B cell (primary cell): ENCODE data around the gene LMAN2. TPM values are rescaled to one million over a fixed set of nuclear protein-coding genes. Genes with fewer than 3 reads are reported as not detected.

Experiments used
- ATAC-seq: fragments of 200-7000 bp; cut with Tn5 transposase; one replicate; pipeline ENCODE4 v1.10.0; 2021; ENCODE audit warnings: low read depth, mild to moderate bottlenecking, moderate number of reproducible peaks, moderate library complexity
- CTCF ChIA-PET: fragments of 350-600 bp; sonication (Branson Sonifier 250); formaldehyde crosslinking; loops from one replicate; lab custom pipeline; 2021; ENCODE audit warnings: antibody characterized with exemption, inconsistent platforms; lab: Charles Lee
- POLR2A ChIA-PET: fragments of 350-600 bp; sonication (Branson Sonifier 250); formaldehyde crosslinking; loops from one replicate; lab custom pipeline; 2021; ENCODE audit warnings: antibody characterized with exemption; lab: Charles Lee
- DNase-seq: peaks from one replicate; pipeline ENCODE4 v3.0.0; 2013
- H2AFZ ChIP-seq: 2 replicates; pipeline ENCODE4 v1.6.1; 2012; ENCODE audit warnings: mild to moderate bottlenecking, low read depth, low read length; ENCODE audit not compliant: insufficient read depth, poor library complexity, severe bottlenecking
- H3K27ac ChIP-seq, 2 donors: 1 replicate in 1 of 2; 2 replicates in 1 of 2; pipeline ENCODE4 v1.5.1; 2012 to 2013; ENCODE audit warnings: low read length in 2 of 2, mild to moderate bottlenecking in 2 of 2, moderate library complexity in 1 of 2
- H3K27me3 ChIP-seq, 4 experiments: fragments of 200-600 bp in 1 of 4; sonication (generic) in 1 of 4; replicated peaks in 1 of 4; 1 replicate in 2 of 4; 2 replicates in 2 of 4; pipeline versions ENCODE4 v1.6.1 to v1.7.0; 2013 to 2016; ENCODE audit warnings: low read length in 3 of 4, mild to moderate bottlenecking in 2 of 4, mixed read lengths in 1 of 4, moderate library complexity in 1 of 4; ENCODE audit not compliant: insufficient read depth in 4 of 4, control insufficient read depth in 3 of 4; ENCODE audit errors: control extremely low read depth in 1 of 4
- H3K36me3 ChIP-seq, 2 experiments: replicated peaks in 1 of 2; 1 replicate in 1 of 2; 2 replicates in 1 of 2; pipeline versions ENCODE4 v1.6.1 to v1.7.1; 2013; ENCODE audit warnings: low read length in 1 of 2; ENCODE audit not compliant: insufficient read depth in 2 of 2, control insufficient read depth in 1 of 2; ENCODE audit errors: control extremely low read depth in 1 of 2, extremely low read depth in 1 of 2
- H3K4me1 ChIP-seq, 2 donors: fragments of 200-600 bp in 1 of 2; sonication (generic) in 1 of 2; 1 replicate in 1 of 2; 2 replicates in 1 of 2; pipeline versions ENCODE4 v1.5.1 to v1.6.1; 2013 to 2017; ENCODE audit warnings: low read length in 2 of 2; ENCODE audit not compliant: control insufficient read depth in 2 of 2, insufficient read depth in 2 of 2
- H3K4me2 ChIP-seq: replicated peaks from 2 replicates; pipeline ENCODE3; 2012; ENCODE audit warnings: mild to moderate bottlenecking, low read depth, low read length; ENCODE audit not compliant: poor library complexity, severe bottlenecking
- H3K4me3 ChIP-seq, 5 experiments: fragments of 200-600 bp in 1 of 5; sonication (generic) in 1 of 5; 1 replicate in 3 of 5; 2 replicates in 2 of 5; pipeline versions ENCODE4 v1.5.1 to v1.7.0; 2011 to 2016; ENCODE audit warnings: low read length in 4 of 5, mild to moderate bottlenecking in 4 of 5, low read depth in 2 of 5, control low read depth in 1 of 5, moderate library complexity in 1 of 5; ENCODE audit not compliant: insufficient read depth in 1 of 5; ENCODE audit errors: control extremely low read depth in 1 of 5, extremely low read depth in 1 of 5
- H3K79me2 ChIP-seq: fragments of 200-600 bp; sonication (generic); one replicate; pipeline ENCODE4 v1.6.0; 2016; ENCODE audit warnings: low read length; ENCODE audit not compliant: control insufficient read depth, insufficient read depth
- H3K9ac ChIP-seq: fragments of 200-600 bp; sonication (generic); 2 replicates; pipeline ENCODE4 v1.6.1; 2017; ENCODE audit warnings: mild to moderate bottlenecking, low read length, moderate library complexity
- H3K9me3 ChIP-seq, 3 donors: one replicate each; pipeline versions ENCODE4 v1.6.1 to v1.7.1; 2013; ENCODE audit warnings: low read length in 2 of 3; ENCODE audit not compliant: control insufficient read depth in 2 of 3, insufficient read depth in 1 of 3; ENCODE audit errors: control extremely low read depth in 1 of 3
- H4K20me1 ChIP-seq: 2 replicates; pipeline ENCODE4 v1.6.0; 2012; ENCODE audit warnings: mild to moderate bottlenecking, low read length; ENCODE audit not compliant: insufficient read depth, control insufficient read depth, poor library complexity, severe bottlenecking
- H3K27ac Mint-ChIP-seq: one replicate; pipeline ENCODE4 v1.8.0; 2021; ENCODE audit warnings: mixed read lengths
- H3K27me3 Mint-ChIP-seq: one replicate; pipeline ENCODE4 v1.8.0; 2021; ENCODE audit warnings: mixed read lengths
- H3K4me1 Mint-ChIP-seq: one replicate; pipeline ENCODE4 v1.8.0; 2021; ENCODE audit warnings: mixed read lengths
- H3K4me3 Mint-ChIP-seq: one replicate; pipeline ENCODE4 v1.8.0; 2021; ENCODE audit warnings: mixed read lengths
- H3K9me3 Mint-ChIP-seq: one replicate; pipeline ENCODE4 v1.8.0; 2022; ENCODE audit warnings: mixed read lengths; ENCODE audit not compliant: insufficient read depth
- CTCF ChIP-seq: fragments of 200-600 bp; IDR thresholded peaks from one replicate; pipeline ENCODE4 v1.8.0; 2022; ENCODE audit warnings: antibody characterized with exemption, mild to moderate bottlenecking
- EZH2 ChIP-seq: IDR thresholded peaks from 2 replicates; pipeline ENCODE4 v1.6.1; 2012; ENCODE audit warnings: borderline replicate concordance, low read depth, mild to moderate bottlenecking, moderate library complexity, low read length; ENCODE audit not compliant: insufficient read depth, poor library complexity, severe bottlenecking
- WGBS: methylation state at CpG from one replicate; pipeline ENCODE4 v1.1.5; 2013; ENCODE audit warnings: missing lambda C conversion rate; ENCODE audit not compliant: insufficient coverage; 5-methylcytosine and 5-hydroxymethylcytosine counted together
- intact Hi-C: fragments of 100-400 bp; cut with micrococcal nuclease; formaldehyde crosslinking; loops from one replicate; pipeline ENCODE4 v1.10.0; 2022
- polyA plus RNA-seq: library from polyadenylated mRNA; depleted of rRNA; stranded (reverse); fragments of >200 nt; gene quantifications from 2 replicates; pipeline ENCODE4 v1.2.3, GENCODE V29; 2012
- total RNA-seq, 2 donors: library from RNA; stranded (reverse); fragments of 120-200 nt in 1 of 2; gene quantifications; 1 replicate in 1 of 2; 2 replicates in 1 of 2; pipeline versions ENCODE4 v1.2.3 to v1.2.4, GENCODE V29; 2013 to 2022

Gene LMAN2
- total and polyA plus RNA-seq, 2 donors (not counting 1 experiment from before 2014, with no cell fraction given), result 99.4 to 123 TPM

- Histone ChIP-seq H3K27ac (no peak overlapping the region), H3K4me2 (no peak overlapping the region), H3K4me1 (peaks cover 0 to under 1% of the 10 kb centered on the region in 2 donors), H3K79me2 (no peaks in the 10 kb centered on the region), H3K27me3 (peaks cover 0 to 6% (median 0%) of the 10 kb centered on the region in 4 experiments), H4K20me1 (no peaks in the 10 kb centered on the region), H3K36me3 (peaks cover 0 to 3% of the 10 kb centered on the region in 2 experiments), H3K9ac (no peak overlapping the region), H3K9me3 (no peaks in the 10 kb centered on the region), H3K4me3 (no peak overlapping the region), H2AFZ (no peak overlapping the region)
- intact Hi-C loops, result no loop called here
- ATAC-seq (no peak), DNase-seq (no peak)
- H3K27ac Mint-ChIP-seq, result no peak overlapping the region
- 90% methylated on average over 7 of the region's 8 CpGs for WGBS
- H3K27me3 Mint-ChIP-seq, result peaks cover 4% of the 10 kb centered on the region
- H3K9me3 Mint-ChIP-seq, result no peaks in the 10 kb centered on the region
- ChIA-PET CTCF (interaction anchor here (0.7 to 2.2 kb wide), 6 partner anchors 9 to 743 kb away, joined by 3 to 12 read pairs (median 6); no protein-coding TSS in a partner anchor), POLR2A (interaction anchor here (0.6 kb wide), 1 partner anchor 119 kb away, joined by 6 read pairs; no protein-coding TSS in a partner anchor)
- H3K4me1 Mint-ChIP-seq, result peaks cover 3% of the 10 kb centered on the region
- H3K4me3 Mint-ChIP-seq, result no peak overlapping the region
- TF ChIP-seq EZH2, result no peak
- TF ChIP-seq CTCF, result no peak
Observed at GRCh38 chr5:177377851-177378776, 26.6 kb upstream of the LMAN2 start.

- Mint-ChIP-seq H3K4me3 (no peak overlapping the region), H3K9me3 (no peaks in the 10 kb centered on the region), H3K27ac (no peak overlapping the region), H3K4me1 (peaks cover 22% of the 10 kb centered on the region), H3K27me3 (no peaks in the 10 kb centered on the region)
- no peak overlapping the region for H3K9ac ChIP-seq
- no peaks in the 10 kb centered on the region for H3K9me3 ChIP-seq
- no peaks in the 10 kb centered on the region for H3K79me2 ChIP-seq
- WGBS, result 79% methylated on average over 6 of the region's 11 CpGs
- DNase-seq, result no peak
- no peak overlapping the region for H3K27ac ChIP-seq
- ATAC-seq, result no peak
- TF ChIP-seq CTCF, result no peak
- TF ChIP-seq EZH2, result no peak
- no peak overlapping the region for H3K4me3 ChIP-seq
- peaks cover 13% of the 10 kb centered on the region for H4K20me1 ChIP-seq
- H3K36me3 ChIP-seq, result peaks cover 0 to 15% of the 10 kb centered on the region in 2 experiments
- H2AFZ ChIP-seq, result no peak overlapping the region
- peaks cover 19 to 20% of the 10 kb centered on the region in 2 donors for H3K4me1 ChIP-seq
- no peak overlapping the region for H3K4me2 ChIP-seq
- POLR2A ChIA-PET, result no interaction called here
- intact Hi-C loops, result no loop called here
- CTCF ChIA-PET, result no interaction called here
- no peaks in the 10 kb centered on the region for H3K27me3 ChIP-seq
Observed at GRCh38 chr5:177376107-177376506, 24.6 kb upstream of the LMAN2 start.
